Motor neuron (in vitro differentiated cells): Measurements from ENCODE around the gene NAB2. TPM values are rescaled to one million over a fixed set of nuclear protein-coding genes. Genes with fewer than 3 reads are reported as not detected.
A peak's percentile ranks its signal among the peaks of the same experiment; 100 is the strongest.

Experiments used
- ATAC-seq, 8 experiments: fragments of 200-7000 bp; cut with Tn5 transposase; replicated peaks in 6 of 8; 2 replicates each; pipeline ENCODE4 v1.8.0; 2021; ENCODE audit warnings: mild to moderate bottlenecking in 8 of 8, moderate library complexity in 8 of 8
- H3K27ac ChIP-seq, 2 donors: fragments of 250-450 bp; sonication (Bioruptor Pico); 2 replicates each; pipeline ENCODE4 v1.9.0; 2021; ENCODE audit warnings: antibody characterized with exemption in 2 of 2, mild to moderate bottlenecking in 2 of 2, moderate library complexity in 1 of 2
- H3K4me1 ChIP-seq, 2 donors: fragments of 250-450 bp; sonication (Bioruptor Pico); replicated peaks in 1 of 2; 2 replicates each; pipeline ENCODE4 v1.6.1; 2021; ENCODE audit warnings: antibody characterized with exemption in 2 of 2, mild to moderate bottlenecking in 2 of 2, moderate library complexity in 1 of 2
- H3K4me3 ChIP-seq, 5 donors: fragments of 250-450 bp; sonication (Bioruptor Pico); 2 replicates each; pipeline ENCODE4 v1.9.0; 2021; ENCODE audit warnings: antibody characterized with exemption in 5 of 5, mild to moderate bottlenecking in 5 of 5, moderate library complexity in 4 of 5
- WGBS, 10 experiments: fragments of 450-650 bp; shearing (Covaris generic); methylation state at CpG; one replicate each; pipeline ENCODE4 v1.0.0; 2022; 5-methylcytosine and 5-hydroxymethylcytosine counted together
- in situ Hi-C, 9 experiments: fragments of 400-800 bp; cut with MboI; loops; one replicate each; pipeline ENCODE4 v1.15.0; 2021; ENCODE audit warnings: low sequenced_read_pairs in 9 of 9, low pct_unique_long_range_greater_than_20kb in 2 of 9; ENCODE audit not compliant: unreplicated experiment in 9 of 9
- total RNA-seq, 8 experiments: library from RNA; unstranded; fragments of 300-600 nt; gene quantifications; 2 replicates each; pipeline versions ENCODE4 v1.2.3 to v1.2.4, GENCODE V29; 2022

Gene NAB2
- total RNA-seq, 8 experiments from 2014 or later: 13.4 to 41.1 (median 24.0) TPM

- WGBS, 10 experiments: 85 to 100% (median 95%) methylated on average over 1 to 6 of the region's 12 CpGs; no CpG with 5 or more reads in 6 of the 10 experiments
- no peak overlapping the region for H3K27ac ChIP-seq
- in situ Hi-C loops: no loop called here
- ATAC-seq: no peak
- no peak overlapping the region for H3K4me3 ChIP-seq
- peaks cover 0 to 7% of the 10 kb centered on the region in 2 donors for H3K4me1 ChIP-seq
These were observed 10.9 kb downstream of the NAB2 start for GRCh38 chr12:57099766-57100165.

- Histone ChIP-seq H3K4me3 (no peak overlapping the region), H3K27ac (no peak overlapping the region), H3K4me1 (peaks cover 0 to 7% of the 10 kb centered on the region in 2 donors)
- no peak for ATAC-seq
- in situ Hi-C loops: no loop called here
- 69 to 100% (median 88%) methylated on average over 1 to 11 of the region's 15 CpGs; no CpG with 5 or more reads in 3 of the 10 experiments for WGBS, 10 experiments
These were observed 13.2 kb downstream of the NAB2 start for GRCh38 chr12:57101892-57102695.

GRCh38 chr12:57103856-57104255, 14.9 kb downstream of the NAB2 start:
- H3K4me1 ChIP-seq: peaks cover 0 to 7% of the 10 kb centered on the region in 2 donors
- in situ Hi-C loops: no loop called here
- no peak for ATAC-seq
- H3K4me3 ChIP-seq: no peak overlapping the region
- no peak overlapping the region for H3K27ac ChIP-seq
- 90 to 100% (median 92%) methylated on average over 2 to 5 of the region's 7 CpGs; no CpG with 5 or more reads in 5 of the 10 experiments for WGBS, 10 experiments

- no peak for ATAC-seq
- in situ Hi-C loops: no loop called here
- WGBS, 10 experiments: 83 to 91% methylated on average over 2 to 4 of the region's 12 CpGs; no CpG with 5 or more reads in 8 of the 10 experiments
- no peak overlapping the region for H3K27ac ChIP-seq
- no peak overlapping the region for H3K4me3 ChIP-seq
- H3K4me1 ChIP-seq: peaks cover 0 to 7% of the 10 kb centered on the region in 2 donors
These were observed 15.5 kb downstream of the NAB2 start for GRCh38 chr12:57104292-57104910.

DNA sequence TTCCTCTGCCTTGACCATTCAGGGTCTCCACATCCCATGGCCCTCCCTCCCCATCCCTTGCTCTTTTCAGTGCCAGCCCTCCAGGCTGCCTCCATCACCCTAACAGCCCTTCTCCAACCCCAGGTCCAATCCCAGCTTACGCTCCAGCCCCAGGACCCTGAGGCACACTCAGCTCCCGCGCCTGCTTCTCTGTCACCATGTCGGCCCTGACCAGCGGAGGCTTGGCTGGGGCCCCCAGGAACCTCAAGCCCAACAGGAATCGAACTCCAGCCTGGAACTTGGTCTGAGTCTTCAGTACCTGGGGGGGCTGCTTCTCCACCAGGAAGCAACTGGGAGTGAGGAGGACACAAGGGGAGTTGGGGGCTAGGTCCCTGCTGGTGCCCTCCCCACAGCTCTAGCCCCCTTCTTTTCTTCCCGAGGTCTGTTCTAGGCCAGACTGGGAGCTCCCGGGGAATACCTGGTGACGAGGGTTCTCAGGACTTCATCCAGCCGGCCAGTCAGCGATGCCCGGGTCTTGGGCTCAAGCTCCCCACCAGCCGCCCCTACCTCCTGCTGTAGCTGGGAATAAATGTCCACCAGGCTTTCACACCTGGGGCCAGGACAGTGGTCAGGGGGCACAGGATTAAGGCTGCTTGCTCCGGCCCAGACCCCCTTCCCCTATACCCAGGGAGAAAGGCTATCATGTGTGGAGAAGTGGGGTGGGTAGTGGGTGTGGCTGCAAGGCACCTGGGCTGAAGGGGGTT, 16.3 kb downstream of the NAB2 start:
- Histone ChIP-seq H3K27ac (no peak overlapping the region), H3K4me1 (peaks cover 4 to 13% of the 10 kb centered on the region in 2 donors), H3K4me3 (no peak overlapping the region)
- 100% methylated on average over 1 of the region's 14 CpGs; no CpG with 5 or more reads in 8 of the 10 experiments for whole genome bisulfite sequencing, 10 experiments
- in situ Hi-C loops: no loop called here
- ATAC-seq: no peak

DNA sequence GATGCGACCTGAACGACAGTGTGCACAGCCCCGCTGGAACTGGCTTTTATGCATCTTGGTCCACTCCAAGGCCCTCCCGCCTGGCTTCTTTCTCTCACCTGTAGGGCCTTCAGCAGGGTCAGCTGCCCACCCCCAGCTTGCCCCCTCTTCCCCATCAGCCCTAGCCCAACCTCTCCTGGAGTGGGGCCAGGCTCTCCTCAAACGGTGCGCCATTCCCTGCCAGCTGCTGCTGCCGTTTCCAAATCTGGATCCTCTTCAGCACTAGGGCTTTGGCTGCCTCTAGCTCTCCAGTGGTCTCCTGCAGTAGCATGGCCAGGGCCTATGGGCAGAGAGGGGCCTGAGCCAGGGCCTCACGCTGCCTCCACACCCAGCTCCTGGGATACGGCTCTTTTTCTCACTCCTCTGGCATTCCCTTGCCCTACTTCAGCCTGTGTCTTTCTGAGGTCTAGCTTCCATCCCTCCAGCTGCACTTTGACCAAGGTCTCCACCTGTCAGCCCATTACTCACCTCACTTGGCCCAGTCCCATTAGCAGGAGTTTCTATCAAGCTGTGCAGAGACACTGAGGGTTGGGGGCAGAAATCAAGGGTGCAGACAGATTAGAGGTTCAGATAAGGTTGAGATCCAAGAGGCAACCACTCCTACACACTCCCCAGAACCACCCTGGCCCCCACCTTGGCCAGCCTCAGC, 17.3 kb downstream of the NAB2 start:
- peaks cover 14 to 23% of the 10 kb centered on the region in 2 donors for H3K4me1 ChIP-seq
- WGBS, 10 experiments: 92 to 100% (median 100%) methylated on average over 1 to 3 of the region's 9 CpGs; no CpG with 5 or more reads in 7 of the 10 experiments
- H3K4me3 ChIP-seq: no peak overlapping the region
- ATAC-seq: no peak
- in situ Hi-C loops: no loop called here
- H3K27ac ChIP-seq: no peak overlapping the region

DNA sequence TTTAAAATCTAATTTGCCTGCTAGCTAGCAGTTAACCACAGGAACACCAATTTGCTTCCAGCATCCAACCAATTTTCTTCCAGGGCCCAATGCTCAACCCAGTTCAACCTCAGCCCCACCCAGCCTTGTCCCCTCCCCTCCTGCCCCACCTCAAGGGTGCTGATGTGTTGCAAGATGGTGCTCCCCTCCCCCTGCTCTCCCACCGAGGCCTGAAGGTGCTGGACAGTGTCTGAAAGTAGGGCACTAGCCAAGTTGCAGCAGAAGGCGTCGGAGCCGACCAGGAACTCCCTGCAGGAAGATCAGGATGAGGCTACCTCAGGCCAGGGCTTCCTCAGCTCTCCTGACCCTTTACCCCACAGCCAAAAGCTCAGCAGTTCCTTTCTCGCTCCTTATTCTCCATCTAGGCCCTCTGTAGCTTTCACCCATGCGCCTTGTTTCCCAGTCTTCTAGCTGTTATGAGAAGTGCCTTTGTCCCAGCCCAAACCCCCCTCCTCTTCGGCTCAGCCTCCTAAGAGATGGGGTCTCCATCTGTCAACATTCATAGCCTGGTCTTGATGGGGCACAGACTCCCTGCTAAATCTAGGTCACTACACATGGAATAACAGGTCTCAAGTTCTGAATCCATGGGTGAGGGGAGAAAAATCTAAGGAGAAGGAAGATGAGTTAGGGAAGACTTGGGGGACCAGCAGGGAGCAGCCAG, 18.7 kb downstream of the NAB2 start:
- WGBS, 10 experiments: 54 to 100% (median 76%) methylated on average over 1 to 3 of the region's 7 CpGs; no CpG with 5 or more reads in 7 of the 10 experiments
- no peak overlapping the region for H3K4me3 ChIP-seq
- H3K4me1 ChIP-seq: peaks cover 21 to 24% of the 10 kb centered on the region in 2 donors
- in situ Hi-C loops: no loop called here
- no peak overlapping the region for H3K27ac ChIP-seq
- ATAC-seq: no peak

DNA sequence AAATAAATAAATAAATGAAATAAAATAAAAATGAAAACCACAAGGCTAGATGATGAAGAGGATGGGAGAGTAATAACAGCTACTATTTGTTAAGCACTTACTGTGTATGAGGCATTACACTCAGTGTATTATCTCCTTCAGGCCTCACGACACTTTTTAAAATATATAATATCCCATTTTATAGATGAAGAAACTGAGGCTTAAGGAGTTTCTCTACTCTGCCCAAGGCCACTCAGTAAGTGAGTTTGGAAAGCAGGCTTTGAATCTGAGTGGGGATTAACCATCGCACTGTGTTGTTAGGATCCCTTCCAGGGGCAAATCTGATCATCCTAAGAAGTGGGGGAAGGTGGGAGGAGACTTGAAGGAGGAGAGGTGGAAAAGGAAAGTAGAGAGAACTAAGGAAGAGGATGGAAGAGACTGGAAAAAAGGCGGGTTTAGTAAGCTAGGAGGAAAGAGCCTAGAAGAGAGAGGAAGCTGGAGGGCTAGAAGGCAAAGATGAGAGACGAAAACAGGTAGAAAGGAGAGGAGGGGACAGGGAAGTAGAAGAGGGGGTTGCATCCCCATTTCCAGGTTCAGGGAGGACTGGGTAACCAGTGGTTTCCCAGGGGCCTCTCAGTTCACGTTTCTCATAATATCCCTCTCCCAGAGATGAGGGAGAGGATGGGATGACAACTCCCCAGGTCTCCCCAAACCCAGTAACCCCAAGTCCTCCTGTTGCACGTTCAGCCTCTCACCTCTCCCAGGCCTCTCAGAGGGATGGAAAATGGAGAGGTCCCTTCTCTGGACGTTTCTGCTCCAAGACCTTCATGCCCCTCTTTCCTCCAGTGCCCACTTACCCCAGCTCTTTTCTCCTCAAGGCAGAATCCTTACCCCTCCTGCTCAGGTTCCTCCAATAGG, 20.5 kb downstream of the NAB2 start:
- in situ Hi-C loops: loop anchor here in 1 of 9 experiments (5.0 kb wide), 1 partner anchor 37 kb away; no protein-coding TSS in a partner anchor
- H3K27ac ChIP-seq: no peak overlapping the region
- WGBS, 10 experiments: 32 to 100% (median 82%) methylated on average over 2 to 6 of the region's 7 CpGs; no CpG with 5 or more reads in 1 of the 10 experiments
- peak overlapping the region in 2 of 5 donors; percentile 28 to 31 for H3K4me3 ChIP-seq
- ATAC-seq: no peak
- peaks cover 21 to 25% of the 10 kb centered on the region in 2 donors for H3K4me1 ChIP-seq

DNA sequence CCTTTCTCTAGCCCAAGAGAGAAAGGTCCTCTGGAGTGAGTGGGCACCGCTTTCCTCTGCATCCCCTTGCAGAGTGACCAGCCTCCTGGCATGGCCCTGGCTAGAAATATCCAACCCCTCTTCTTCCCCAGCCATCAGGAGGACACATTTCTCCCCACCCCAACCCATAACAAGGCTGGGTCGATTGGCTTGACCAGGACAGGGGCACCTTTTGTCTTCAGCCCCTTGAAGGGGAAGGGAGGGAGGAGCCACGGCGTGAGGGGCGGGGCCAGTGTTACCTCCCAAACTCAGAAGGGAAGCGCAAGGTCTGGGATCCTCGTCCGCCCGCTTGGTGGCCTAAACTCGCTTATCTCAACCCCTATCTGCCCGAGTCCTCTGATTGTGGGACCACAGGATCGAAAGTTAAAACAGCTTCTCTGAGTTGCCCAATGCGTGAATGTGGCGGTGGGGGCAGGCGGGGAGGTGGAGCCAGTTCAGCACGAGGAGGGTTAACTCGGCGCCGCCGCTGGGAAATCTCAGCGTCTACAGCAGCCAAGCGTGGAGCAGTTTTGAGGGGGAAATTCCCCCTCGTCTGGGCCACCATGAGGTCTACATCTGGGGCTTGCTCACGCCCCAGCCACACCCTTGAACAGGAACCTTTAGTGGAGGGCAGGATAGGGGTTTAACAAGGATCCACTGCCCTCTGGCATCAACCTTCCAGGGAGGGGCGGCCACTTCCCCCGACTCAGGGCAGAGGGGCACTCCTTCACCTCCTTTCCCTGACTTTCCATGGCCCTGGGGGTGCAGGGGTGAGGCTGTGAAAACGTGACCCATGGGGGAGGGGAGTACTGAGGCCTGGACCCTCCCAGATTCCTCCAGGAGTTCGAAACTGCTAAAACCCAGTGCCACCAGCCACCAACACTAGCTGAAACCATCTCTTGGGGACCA, 21.5 kb downstream of the NAB2 start:
- ATAC-seq: peak in 3 of 8 experiments; percentile 6 to 33 (median 8)
- Histone ChIP-seq H3K27ac (peak overlapping the region in 1 of 2 donors; percentile 88), H3K4me1 (peaks cover 21 to 25% of the 10 kb centered on the region in 2 donors), H3K4me3 (peak overlapping the region in 4 of 5 donors; percentile 9 to 31 (median 22))
- in situ Hi-C loops: loop anchor here in 1 of 9 experiments (5.0 kb wide), 1 partner anchor 38 kb away; no protein-coding TSS in a partner anchor
- WGBS, 10 experiments: 0% methylated on average over 1 to 2 of the region's 28 CpGs; no CpG with 5 or more reads in 8 of the 10 experiments

- peak within 1 kb of the TSS; percentile 66 to 88 for H3K27ac ChIP-seq
- in situ Hi-C loops: loop anchor here in 1 of 9 experiments (5.0 kb wide), 1 partner anchor 39 kb away; no protein-coding TSS in a partner anchor
- peak; percentile 38 to 66 (median 48) for ATAC-seq
- peaks cover 21 to 25% of the 10 kb centered on the region in 2 donors for H3K4me1 ChIP-seq
- peak within 1 kb of the TSS; percentile 5 to 31 (median 20) for H3K4me3 ChIP-seq
- 0% methylated on average over 3 of the region's 13 CpGs; no CpG with 5 or more reads in 9 of the 10 experiments for WGBS, 10 experiments
These were observed 22.3 kb downstream of the NAB2 start, which contains the start of gene STAT6 for GRCh38 chr12:57111031-57111734. Gene STAT6 (minus strand): TSS chr12:57111362. CDS start chr12:57108278, 3,084 bp downstream.
